ENCODE results near the gene ZBTB16. TPM values are rescaled to one million over a fixed set of nuclear protein-coding genes. Genes with fewer than 3 reads are reported as not detected.

Gene ZBTB16
- polyA plus RNA-seq, 3 donors: 4.1 to 12.3 (median 8.3) TPM

- H3K27ac Mint-ChIP-seq: no peak overlapping the region
- Histone ChIP-seq H3K9ac (ENCODE audit: insufficient read depth, low read length, poor library complexity, severe bottlenecking) (no peak overlapping the region), H3K79me2 (ENCODE audit: insufficient read depth, low read length) (no peaks in the 10 kb centered on the region), H3K27me3 (ENCODE audit: control insufficient read depth in 2 of 2, insufficient read depth in 2 of 2, low read length in 2 of 2) (no peaks in the 10 kb centered on the region), H3K9me3 (replicated peaks in 1 of 2; ENCODE audit: control insufficient read depth in 1 of 2, insufficient read depth in 1 of 2, low read length in 2 of 2) (no peaks in the 10 kb centered on the region), H3K4me1 (ENCODE audit: control insufficient read depth in 1 of 2, insufficient read depth in 2 of 2, low read length in 2 of 2) (no peaks in the 10 kb centered on the region), H3K27ac (ENCODE audit: low read depth in 1 of 2, low read length in 2 of 2) (no peak overlapping the region), H2AFZ (ENCODE audit: insufficient read depth, low read depth, low read length, poor library complexity, severe bottlenecking) (no peak overlapping the region), H3K4me2 (replicated peaks; ENCODE audit: extremely low read depth, low read length, poor library complexity, severe bottlenecking) (no peak overlapping the region), H3K36me3 (replicated peaks in 1 of 2; ENCODE audit: control insufficient read depth in 1 of 2, insufficient read depth in 2 of 2, low read length in 2 of 2) (peaks cover 0 to 6% of the 10 kb centered on the region in 2 donors), H3K4me3 (replicated peaks in 1 of 3; ENCODE audit: low read depth in 2 of 3, low read length in 3 of 3) (no peak overlapping the region), H4K20me1 (ENCODE audit: insufficient read depth, low read length) (no peaks in the 10 kb centered on the region)
- intact Hi-C loops (cut with micrococcal nuclease): no loop called here
- DNase-seq: no peak
- TF ChIP-seq, protein P1, sequence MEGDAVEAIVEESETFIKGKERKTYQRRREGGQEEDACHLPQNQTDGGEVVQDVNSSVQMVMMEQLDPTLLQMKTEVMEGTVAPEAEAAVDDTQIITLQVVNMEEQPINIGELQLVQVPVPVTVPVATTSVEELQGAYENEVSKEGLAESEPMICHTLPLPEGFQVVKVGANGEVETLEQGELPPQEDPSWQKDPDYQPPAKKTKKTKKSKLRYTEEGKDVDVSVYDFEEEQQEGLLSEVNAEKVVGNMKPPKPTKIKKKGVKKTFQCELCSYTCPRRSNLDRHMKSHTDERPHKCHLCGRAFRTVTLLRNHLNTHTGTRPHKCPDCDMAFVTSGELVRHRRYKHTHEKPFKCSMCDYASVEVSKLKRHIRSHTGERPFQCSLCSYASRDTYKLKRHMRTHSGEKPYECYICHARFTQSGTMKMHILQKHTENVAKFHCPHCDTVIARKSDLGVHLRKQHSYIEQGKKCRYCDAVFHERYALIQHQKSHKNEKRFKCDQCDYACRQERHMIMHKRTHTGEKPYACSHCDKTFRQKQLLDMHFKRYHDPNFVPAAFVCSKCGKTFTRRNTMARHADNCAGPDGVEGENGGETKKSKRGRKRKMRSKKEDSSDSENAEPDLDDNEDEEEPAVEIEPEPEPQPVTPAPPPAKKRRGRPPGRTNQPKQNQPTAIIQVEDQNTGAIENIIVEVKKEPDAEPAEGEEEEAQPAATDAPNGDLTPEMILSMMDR (IDR thresholded peaks at IDR 0.05): no peak
- no peak overlapping the region for H3K4me3 Mint-ChIP-seq
- H3K36me3 Mint-ChIP-seq: peaks cover 26% of the 10 kb centered on the region in 2 donors
- H3K9me3 Mint-ChIP-seq: no peaks in the 10 kb centered on the region
- H3K27me3 Mint-ChIP-seq (ENCODE audit: low read depth in 3 of 3): peaks cover 0 to 3% (median 0%) of the 10 kb centered on the region in 3 donors
- H3K4me1 Mint-ChIP-seq: peaks cover 4% of the 10 kb centered on the region
- WGBS (ENCODE audit: insufficient coverage): 96% methylated on average over 10 of the region's 11 CpGs
Observed at GRCh38 chr11:114247070-114247789, 187.7 kb downstream of the ZBTB16 start.

DNA sequence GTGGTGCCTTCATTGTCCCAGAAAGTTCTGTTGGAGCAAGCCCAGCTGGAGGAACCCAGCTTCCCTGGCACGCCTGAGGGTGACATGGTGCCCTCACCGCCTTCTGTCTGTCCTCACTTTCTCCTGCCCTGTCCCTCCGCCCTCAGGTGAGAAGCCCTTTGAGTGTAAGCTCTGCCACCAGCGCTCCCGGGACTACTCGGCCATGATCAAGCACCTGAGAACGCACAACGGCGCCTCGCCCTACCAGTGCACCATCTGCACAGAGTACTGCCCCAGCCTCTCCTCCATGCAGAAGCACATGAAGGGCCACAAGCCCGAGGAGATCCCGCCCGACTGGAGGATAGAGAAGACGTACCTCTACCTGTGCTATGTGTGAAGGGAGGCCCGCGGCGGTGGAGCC, 190.7 kb downstream of the ZBTB16 start:
- Histone ChIP-seq H3K9me3 (replicated peaks in 1 of 2; ENCODE audit: control insufficient read depth in 1 of 2, insufficient read depth in 1 of 2, low read length in 2 of 2) (no peaks in the 10 kb centered on the region), H3K36me3 (replicated peaks in 1 of 2; ENCODE audit: control insufficient read depth in 1 of 2, insufficient read depth in 2 of 2, low read length in 2 of 2) (peaks cover 0 to 6% of the 10 kb centered on the region in 2 donors), H3K9ac (ENCODE audit: insufficient read depth, low read length, poor library complexity, severe bottlenecking) (no peak overlapping the region), H3K4me1 (ENCODE audit: control insufficient read depth in 1 of 2, insufficient read depth in 2 of 2, low read length in 2 of 2) (no peaks in the 10 kb centered on the region), H3K79me2 (ENCODE audit: insufficient read depth, low read length) (no peaks in the 10 kb centered on the region), H3K4me3 (replicated peaks in 1 of 3; ENCODE audit: low read depth in 2 of 3, low read length in 3 of 3) (no peak overlapping the region), H3K27ac (ENCODE audit: low read depth in 1 of 2, low read length in 2 of 2) (no peak overlapping the region), H3K4me2 (replicated peaks; ENCODE audit: extremely low read depth, low read length, poor library complexity, severe bottlenecking) (no peak overlapping the region), H2AFZ (ENCODE audit: insufficient read depth, low read depth, low read length, poor library complexity, severe bottlenecking) (no peak overlapping the region), H3K27me3 (ENCODE audit: control insufficient read depth in 2 of 2, insufficient read depth in 2 of 2, low read length in 2 of 2) (no peaks in the 10 kb centered on the region), H4K20me1 (ENCODE audit: insufficient read depth, low read length) (no peaks in the 10 kb centered on the region)
- 94% methylated on average over 16 of the region's 17 CpGs for WGBS (ENCODE audit: insufficient coverage)
- H3K27ac Mint-ChIP-seq: peak overlapping the region in 3 of 7 donors; percentile 0 to 68 (median 46)
- H3K4me1 Mint-ChIP-seq: no peaks in the 10 kb centered on the region
- TF ChIP-seq, protein P1 (IDR thresholded peaks at IDR 0.05): no peak
- intact Hi-C loops (cut with micrococcal nuclease): no loop called here
- H3K4me3 Mint-ChIP-seq: no peak overlapping the region
- H3K36me3 Mint-ChIP-seq: peaks cover 17 to 26% of the 10 kb centered on the region in 2 donors
- no peak for DNase-seq
- peaks cover 0 to 1% (median 0%) of the 10 kb centered on the region in 7 donors for H3K9me3 Mint-ChIP-seq
- peaks cover 0 to 1% (median 0%) of the 10 kb centered on the region in 3 donors for H3K27me3 Mint-ChIP-seq (ENCODE audit: low read depth in 3 of 3)
